ENCODE results near the gene TRIM16. TPM values are rescaled to one million over a fixed set of nuclear protein-coding genes. Genes with fewer than 3 reads are reported as not detected.
"Not testable (repeated sequence)": the region's sequence is repeated elsewhere in the genome, so short reads cannot be mapped to it uniquely, and the experiment has no call there.

TRIM16 gene
- total RNA-seq, 1 experiment from 2014 or later: 40.8 TPM

DNA sequence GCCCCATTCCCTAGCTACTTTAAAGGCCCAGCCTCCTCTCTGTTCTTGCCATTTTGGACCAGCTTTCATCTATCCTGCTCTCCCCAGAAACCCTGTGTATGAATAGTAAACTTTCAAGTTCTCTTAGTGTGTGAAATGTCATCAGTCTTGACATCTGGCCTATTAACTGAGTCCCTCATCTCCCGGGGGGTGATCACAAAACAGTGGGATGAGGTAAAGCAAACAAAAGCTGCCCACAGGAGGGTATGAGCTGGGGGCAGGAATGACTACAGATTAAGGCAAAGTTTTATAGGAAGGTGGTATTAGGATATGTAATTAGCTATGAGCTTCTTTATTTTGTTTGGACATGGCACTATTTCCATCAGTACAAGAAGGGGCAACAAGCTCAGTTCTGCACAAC is 9.5 kb downstream of the TRIM16 start:
- H3K4me1 ChIP-seq; H3K9me3 ChIP-seq (replicated peaks); H3K27me3 ChIP-seq; H3K4me3 ChIP-seq; DNase-seq; H3K27ac ChIP-seq: not testable (repeated sequence)
- peaks cover 33% of the 10 kb centered on the region for H3K36me3 ChIP-seq

DNA sequence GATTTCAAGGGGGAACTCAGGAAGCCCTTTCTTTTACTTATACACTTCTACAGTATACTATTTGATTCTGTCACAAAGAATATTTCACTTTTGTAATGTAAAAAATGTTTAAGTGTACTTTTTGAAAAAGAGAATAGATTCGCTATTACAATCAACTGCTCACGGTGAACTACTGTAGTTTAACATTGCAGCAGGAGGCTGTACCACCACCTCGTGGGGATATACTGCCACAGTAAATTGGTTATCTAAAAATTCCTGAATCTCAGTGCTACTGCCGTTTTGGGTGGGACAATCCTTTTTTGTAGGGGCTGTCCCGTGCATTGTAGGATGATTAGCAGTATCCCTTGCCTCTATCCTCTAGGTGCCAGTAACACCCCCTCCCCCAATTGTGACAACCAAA is 14.6 kb downstream of the TRIM16 start:
- DNase-seq; H3K4me3 ChIP-seq; H3K9me3 ChIP-seq (replicated peaks); H3K27me3 ChIP-seq; H3K4me1 ChIP-seq; H3K27ac ChIP-seq: not testable (repeated sequence)
- H3K36me3 ChIP-seq: peaks cover 28% of the 10 kb centered on the region

GRCh38 chr17:15663691-15664090 is 20.4 kb downstream of the TRIM16 start:
- Histone ChIP-seq H3K27ac (no peak overlapping the region), H3K4me1 (peaks cover 18% of the 10 kb centered on the region), H3K27me3 (no peaks in the 10 kb centered on the region), H3K9me3 (replicated peaks) (no peaks in the 10 kb centered on the region; the same call in 1 of the 2 replicates), H3K36me3 (peaks cover 29% of the 10 kb centered on the region), H3K4me3 (no peak overlapping the region)
- DNase-seq: no peak

- Histone ChIP-seq H3K36me3 (peaks cover 32% of the 10 kb centered on the region), H3K27ac (no peak overlapping the region), H3K4me3 (no peak overlapping the region), H3K9me3 (replicated peaks) (no peaks in the 10 kb centered on the region; the same call in 1 of the 2 replicates), H3K27me3 (no peaks in the 10 kb centered on the region), H3K4me1 (peaks cover 20% of the 10 kb centered on the region)
- no peak for DNase-seq
Observed at GRCh38 chr17:15663176-15663575, 20.9 kb downstream of the TRIM16 start.

DNA sequence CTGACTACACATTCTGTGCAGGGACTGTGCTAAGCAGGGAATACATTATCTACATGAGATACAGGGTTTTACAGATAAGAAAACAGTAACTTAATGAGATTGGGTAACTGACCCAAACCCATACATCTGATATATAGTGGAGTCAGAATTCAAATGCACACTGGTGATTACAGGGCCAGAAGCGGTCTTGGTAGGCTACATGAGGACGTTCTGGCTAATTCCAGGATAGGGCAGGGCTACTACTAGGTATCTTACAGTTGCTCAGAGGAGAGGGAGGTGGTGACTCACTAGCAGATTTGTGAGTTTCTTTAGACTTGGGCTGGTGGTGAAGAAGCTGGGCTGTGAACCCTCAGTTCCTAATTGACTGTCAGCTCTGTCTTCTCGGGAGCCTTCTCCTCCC is 21.4 kb downstream of the TRIM16 start:
- no peaks in the 10 kb centered on the region; the same call in 1 of the 2 replicates for H3K9me3 ChIP-seq (replicated peaks)
- H3K27ac ChIP-seq: no peak overlapping the region
- H3K27me3 ChIP-seq: no peaks in the 10 kb centered on the region
- peaks cover 20% of the 10 kb centered on the region for H3K4me1 ChIP-seq
- peaks cover 34% of the 10 kb centered on the region for H3K36me3 ChIP-seq
- DNase-seq: no peak
- H3K4me3 ChIP-seq: no peak overlapping the region

- Histone ChIP-seq H3K36me3 (peaks cover 42% of the 10 kb centered on the region), H3K4me1 (peaks cover 32% of the 10 kb centered on the region), H3K4me3 (no peak overlapping the region), H3K9me3 (replicated peaks) (no peaks in the 10 kb centered on the region; the same call in 1 of the 2 replicates), H3K27ac (peak overlapping the region; percentile 73), H3K27me3 (no peaks in the 10 kb centered on the region)
- DNase-seq: no peak
Observed at GRCh38 chr17:15660077-15660476, 24.0 kb downstream of the TRIM16 start.

DNA sequence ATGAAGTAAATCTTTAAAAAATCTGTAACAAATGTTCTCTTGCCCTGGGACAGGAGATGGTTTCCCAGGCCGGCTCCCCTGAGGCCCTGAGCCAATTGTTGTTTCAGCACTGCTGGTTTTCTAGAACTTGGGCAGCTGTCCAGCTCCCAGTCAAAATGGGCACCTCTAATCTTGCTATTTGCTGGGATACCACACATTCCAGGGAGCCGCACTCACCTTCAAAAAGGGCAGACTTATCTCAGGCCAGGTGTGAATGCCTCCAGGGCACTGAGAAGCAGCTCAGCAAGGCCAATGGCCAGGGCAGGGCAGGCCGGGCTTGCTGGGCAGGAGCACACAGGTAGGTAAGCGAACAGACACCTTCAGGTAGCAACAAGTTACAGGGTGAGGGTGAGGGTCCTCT is 24.4 kb downstream of the TRIM16 start:
- H3K36me3 ChIP-seq: peaks cover 39% of the 10 kb centered on the region
- peak; percentile 91 to 93 for DNase-seq
- H3K27me3 ChIP-seq: no peaks in the 10 kb centered on the region
- H3K9me3 ChIP-seq (replicated peaks): no peaks in the 10 kb centered on the region; the same call in 1 of the 2 replicates
- no peak overlapping the region for H3K4me3 ChIP-seq
- peaks cover 36% of the 10 kb centered on the region for H3K4me1 ChIP-seq
- peak overlapping the region; percentile 73 for H3K27ac ChIP-seq

DNA sequence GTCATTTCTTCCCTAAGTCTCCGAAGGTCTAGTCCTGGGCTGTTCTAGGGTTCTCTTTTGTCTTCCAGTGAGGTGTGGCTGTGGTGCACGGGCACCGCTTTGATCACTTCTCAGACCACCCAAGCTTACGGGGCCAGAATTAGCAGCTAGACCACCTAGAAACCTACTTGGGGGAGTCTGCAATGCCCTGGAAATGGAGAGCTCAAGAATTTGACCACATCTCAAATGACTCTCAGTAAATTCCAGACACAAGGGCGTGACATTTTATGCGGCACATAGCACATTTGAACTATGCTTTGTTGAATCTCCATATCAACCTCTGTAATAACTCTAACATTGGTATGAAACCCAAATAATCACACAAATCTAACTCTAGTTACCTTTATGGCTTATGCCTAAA is 24.9 kb downstream of the TRIM16 start:
- Histone ChIP-seq H3K9me3 (replicated peaks) (no peaks in the 10 kb centered on the region; the same call in 1 of the 2 replicates), H3K4me1 (peaks cover 40% of the 10 kb centered on the region), H3K27me3 (no peaks in the 10 kb centered on the region), H3K27ac (peak overlapping the region; percentile 73), H3K4me3 (no peak overlapping the region), H3K36me3 (peaks cover 35% of the 10 kb centered on the region)
- peak; percentile 75 to 80 for DNase-seq

GRCh38 chr17:15658296-15658695 is 25.8 kb downstream of the TRIM16 start:
- Histone ChIP-seq H3K36me3 (peaks cover 30% of the 10 kb centered on the region), H3K9me3 (replicated peaks) (no peaks in the 10 kb centered on the region; the same call in 1 of the 2 replicates), H3K4me1 (peaks cover 48% of the 10 kb centered on the region), H3K27me3 (no peaks in the 10 kb centered on the region), H3K27ac (no peak overlapping the region; the same call in 1 of the 2 replicates), H3K4me3 (no peak overlapping the region)
- DNase-seq: no peak

DNA sequence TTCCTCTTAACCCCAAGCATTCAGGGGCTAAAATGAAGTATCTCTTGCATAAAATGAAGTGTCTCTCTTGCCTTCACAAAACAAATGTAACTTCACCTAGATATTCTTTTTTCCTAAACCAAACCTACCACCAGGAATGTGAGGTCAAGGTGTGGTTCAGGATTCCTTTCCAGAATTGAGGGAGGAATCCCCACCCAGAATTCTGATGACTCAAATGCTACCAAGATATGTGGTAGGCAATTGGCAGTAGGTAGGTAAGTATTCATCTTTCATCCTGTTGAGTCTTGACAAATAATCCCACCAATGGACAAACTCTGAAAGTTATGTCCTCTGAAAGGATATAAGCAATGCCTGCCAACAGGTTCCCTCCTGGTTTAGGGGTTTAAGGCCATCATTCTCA is 26.2 kb downstream of the TRIM16 start:
- Histone ChIP-seq H3K4me1 (peaks cover 48% of the 10 kb centered on the region), H3K27me3 (no peaks in the 10 kb centered on the region), H3K4me3 (no peak overlapping the region), H3K9me3 (replicated peaks) (no peaks in the 10 kb centered on the region; the same call in 1 of the 2 replicates), H3K36me3 (peaks cover 28% of the 10 kb centered on the region), H3K27ac (no peak overlapping the region)
- no peak for DNase-seq

DNA sequence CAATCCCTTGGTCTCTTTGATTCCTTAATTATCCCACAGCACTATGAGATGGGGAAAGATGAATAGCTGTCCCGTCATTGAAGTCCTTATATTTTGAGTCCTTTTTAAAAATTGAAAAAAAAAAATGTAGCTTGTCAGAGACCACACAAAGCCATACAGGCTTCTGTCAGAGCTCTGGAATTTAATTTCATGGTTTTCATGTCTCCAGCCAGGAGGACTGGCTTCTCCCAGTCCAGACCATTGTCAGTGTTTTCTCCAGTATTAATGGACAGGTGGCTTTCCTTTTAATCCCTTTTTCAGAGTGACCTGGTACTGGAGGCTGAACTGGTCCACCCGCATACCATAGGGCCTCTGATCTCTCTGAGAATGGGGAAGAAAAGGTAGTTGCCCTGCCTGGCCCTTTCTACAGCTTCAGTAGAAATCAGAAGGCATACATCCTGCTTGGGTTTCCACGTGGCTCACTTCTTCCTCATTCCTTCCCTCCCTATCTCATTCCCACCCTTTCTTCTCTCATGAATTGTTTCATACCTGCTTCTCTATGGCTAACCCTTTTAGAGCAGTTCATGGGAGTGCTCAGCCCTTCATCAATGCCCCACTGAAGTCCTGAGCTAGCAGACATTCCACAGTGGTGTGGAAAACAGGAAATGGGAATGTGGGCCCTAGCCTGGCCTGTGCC is 29.1 kb downstream of the TRIM16 start:
- no peak overlapping the region for H3K4me3 ChIP-seq
- peak; percentile 43 to 58 for DNase-seq
- no peaks in the 10 kb centered on the region for H3K27me3 ChIP-seq
- H3K9me3 ChIP-seq (replicated peaks): no peaks in the 10 kb centered on the region; the same call in 1 of the 2 replicates
- peak overlapping the region; percentile 74 for H3K27ac ChIP-seq
- H3K4me1 ChIP-seq: peaks cover 47% of the 10 kb centered on the region
- H3K36me3 ChIP-seq: peaks cover 18% of the 10 kb centered on the region

- Histone ChIP-seq H3K27ac (peak overlapping the region; percentile 74; the same call in 1 of the 2 replicates), H3K4me1 (peaks cover 47% of the 10 kb centered on the region), H3K36me3 (peaks cover 18% of the 10 kb centered on the region)
- DNase-seq: peak in 1 of 2 experiments; percentile 16
- H3K27me3 ChIP-seq; H3K4me3 ChIP-seq; H3K9me3 ChIP-seq (replicated peaks): not testable (repeated sequence)
Observed at GRCh38 chr17:15654401-15654800, 29.7 kb downstream of the TRIM16 start.

- Histone ChIP-seq H3K4me3 (no peak overlapping the region), H3K4me1 (peaks cover 46% of the 10 kb centered on the region), H3K9me3 (replicated peaks) (no peaks in the 10 kb centered on the region; the same call in 1 of the 2 replicates), H3K27ac (no peak overlapping the region; the same call in 1 of the 2 replicates), H3K36me3 (peaks cover 20% of the 10 kb centered on the region), H3K27me3 (no peaks in the 10 kb centered on the region)
- peak in 1 of 2 experiments; percentile 22 for DNase-seq
Observed at GRCh38 chr17:15652960-15653359, 31.2 kb downstream of the TRIM16 start.

GRCh38 chr17:15651583-15652110 is 32.5 kb downstream of the TRIM16 start:
- peak overlapping the region; percentile 66 for H3K4me3 ChIP-seq
- DNase-seq: peak; percentile 100
- peaks cover 8% of the 10 kb centered on the region for H3K36me3 ChIP-seq
- H3K27me3 ChIP-seq: no peaks in the 10 kb centered on the region
- H3K9me3 ChIP-seq (replicated peaks): no peaks in the 10 kb centered on the region
- peaks cover 46% of the 10 kb centered on the region for H3K4me1 ChIP-seq
- H3K27ac ChIP-seq: peak overlapping the region; percentile 87

- H3K27me3 ChIP-seq: no peaks in the 10 kb centered on the region
- peak; percentile 63 to 70 for DNase-seq
- peaks cover 44% of the 10 kb centered on the region for H3K4me1 ChIP-seq
- H3K36me3 ChIP-seq: peaks cover 8% of the 10 kb centered on the region
- H3K4me3 ChIP-seq: peak overlapping the region; percentile 66
- no peaks in the 10 kb centered on the region for H3K9me3 ChIP-seq (replicated peaks)
- H3K27ac ChIP-seq: peak overlapping the region; percentile 87
Observed at GRCh38 chr17:15650741-15651582, 33.1 kb downstream of the TRIM16 start.

Measured in SJCRH30 (cell line).